GM21528 (cell line): ENCODE results near the gene BHLHE41.

Source experiments
- ATAC-seq: cut with Tn5 transposase; IDR thresholded peaks from one replicate; pipeline ENCODE4 v1.9.1; 2021; ENCODE audit warnings: mild to moderate bottlenecking, moderate library complexity; ENCODE audit not compliant: unreplicated experiment, low FRiP score

BHLHE41 gene

GRCh38 chr12:26116829-26117715 lies 7.8 kb downstream of the BHLHE41 start:
- ATAC-seq = no peak

GRCh38 chr12:26114720-26115401 lies 10.0 kb downstream of the BHLHE41 start:
- ATAC-seq = no peak

- peak; percentile 62 for ATAC-seq
These were observed 10.8 kb downstream of the BHLHE41 start for GRCh38 chr12:26113853-26114719.

GRCh38 chr12:26113181-26113654 lies 11.6 kb downstream of the BHLHE41 start:
- no peak for ATAC-seq

- ATAC-seq = no peak
These were observed 12.1 kb downstream of the BHLHE41 start for GRCh38 chr12:26112703-26113147.

GRCh38 chr12:26112232-26112631 lies 12.6 kb downstream of the BHLHE41 start:
- ATAC-seq = no peak

GRCh38 chr12:26109343-26109881 lies 15.4 kb downstream of the BHLHE41 start:
- no peak for ATAC-seq

GRCh38 chr12:26108915-26109314 lies 15.9 kb downstream of the BHLHE41 start:
- no peak for ATAC-seq

- ATAC-seq = no peak
These were observed 18.5 kb downstream of the BHLHE41 start for GRCh38 chr12:26106347-26106746.

- ATAC-seq = no peak
These were observed 21.9 kb downstream of the BHLHE41 start for GRCh38 chr12:26102953-26103352.

- ATAC-seq = no peak
These were observed 23.1 kb downstream of the BHLHE41 start for GRCh38 chr12:26101763-26102162.

- no peak for ATAC-seq
These were observed 23.5 kb downstream of the BHLHE41 start for GRCh38 chr12:26101350-26101734.

- ATAC-seq = no peak
These were observed 24.0 kb downstream of the BHLHE41 start for GRCh38 chr12:26100666-26101349.

GRCh38 chr12:26097046-26097878 lies 27.6 kb downstream of the BHLHE41 start:
- no peak for ATAC-seq

GRCh38 chr12:26096036-26096435 lies 28.8 kb downstream of the BHLHE41 start:
- no peak for ATAC-seq

GRCh38 chr12:26095186-26095585 lies 29.7 kb downstream of the BHLHE41 start:
- ATAC-seq = no peak

- ATAC-seq = no peak
These were observed 32.3 kb downstream of the BHLHE41 start for GRCh38 chr12:26092346-26093105.

- no peak for ATAC-seq
These were observed 33.0 kb downstream of the BHLHE41 start for GRCh38 chr12:26091822-26092221.
